ENCODE results near the gene VSIR. TPM values are rescaled to one million over a fixed set of nuclear protein-coding genes. Genes with fewer than 3 reads are reported as not detected.

VSIR gene
- total and polyA plus RNA-seq, 10 of the 15 experiments (the other 5 are each of a cell fraction or from before 2014, with no cell fraction given): 0.19 to 12.5 (median 6.7) TPM

DNA sequence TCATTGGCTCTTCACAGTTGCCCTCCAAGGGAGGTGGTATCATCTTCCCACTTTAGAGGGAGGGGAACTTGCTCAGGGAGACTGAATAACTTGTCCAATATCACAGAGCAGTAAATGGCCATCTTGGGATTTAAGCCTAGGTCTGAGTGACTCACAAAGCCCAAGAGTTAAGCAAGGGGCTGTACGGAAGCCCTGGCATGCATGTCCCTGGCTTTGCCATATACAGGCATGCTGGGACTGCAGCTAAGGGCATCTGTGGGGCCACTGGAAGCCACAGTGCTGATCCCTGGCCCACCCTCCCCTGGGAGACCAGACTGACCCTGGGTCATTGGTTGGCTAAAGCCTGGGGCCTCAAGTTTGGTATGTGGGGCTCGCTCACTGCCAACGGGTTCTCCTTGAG lies 3.1 kb downstream of the VSIR start:
- Histone ChIP-seq H4K20me1 (ENCODE audit: control insufficient read depth, insufficient read depth) (no peaks in the 10 kb centered on the region), H3K4me2 (ENCODE audit: control insufficient read depth, insufficient read depth) (peak overlapping the region; percentile 99; the same call in 1 of the 2 replicates), H3K9me3 (replicated peaks; ENCODE audit: control insufficient read depth, insufficient read depth, low read length) (no peaks in the 10 kb centered on the region), H3K27ac (ENCODE audit: control insufficient read depth, insufficient read depth) (peak overlapping the region; percentile 94), H3K4me1 (ENCODE audit: control insufficient read depth, insufficient read depth, low read length) (peaks cover 56% of the 10 kb centered on the region), H2AFZ (ENCODE audit: control insufficient read depth, low read depth, low read length) (no peak overlapping the region), H3K36me3 (ENCODE audit: control insufficient read depth in 2 of 2, insufficient read depth in 2 of 2, low read length in 1 of 2) (no peaks in the 10 kb centered on the region), H3K79me2 (ENCODE audit: control insufficient read depth, insufficient read depth, low read length) (peaks cover 23% of the 10 kb centered on the region), H3K27me3 (replicated peaks in 1 of 2; ENCODE audit: control insufficient read depth in 2 of 2, insufficient read depth in 2 of 2, low read length in 1 of 2) (no peaks in the 10 kb centered on the region), H3K4me3 (no peak overlapping the region), H3K9ac (ENCODE audit: control insufficient read depth, insufficient read depth, low read length) (0 out of 2 replicates have a peak overlapping the region, but pooled peaks have one; percentile 51)
- intact Hi-C loops (cut with micrococcal nuclease; ENCODE audit: unreplicated experiment): no loop called here
- no peak for DNase-seq (ENCODE audit: low read depth, low spot score)
- no peak for ATAC-seq
- FAIRE-seq: no peak
- no TSS peak for BruUV-seq (replicated peaks)
- ChIA-PET POLR2A (no interaction called here), RAD21 (ENCODE audit: unreplicated experiment) (interaction anchor here (4.0 kb wide), 1 partner anchor 75 kb away, joined by 53 read pairs; no protein-coding TSS in a partner anchor), CTCF (interaction anchor here (0.7 to 7.2 kb wide), 4 partner anchors 61 to 126 kb away, joined by 4 to 97 read pairs (median 6); no protein-coding TSS in a partner anchor), SMC1A (ENCODE audit: uncharacterized antibody, unreplicated experiment) (interaction anchor here (3.9 to 4.6 kb wide), 3 partner anchors 12 to 73 kb away, joined by 21 to 33 read pairs (median 31); no protein-coding TSS in a partner anchor)
- 98% methylated on average over 3 of the region's 3 CpGs for WGBS (ENCODE audit: insufficient coverage, insufficient replicate concordance, low lambda C conversion rate, missing lambda C conversion rate)
- in situ Hi-C loops (cut with MboI): no loop called here
- TF ChIP-seq SRF (IDR thresholded peaks at IDR 0.05; ENCODE audit: low read depth in 2 of 2, low read length in 2 of 2) (0 out of 4 replicates have a peak, but pooled peaks of 1 of the 2 experiments have one; percentile 23), CBFB (IDR thresholded peaks at IDR 0.05; ENCODE audit: low read depth) (no peak)

DNA sequence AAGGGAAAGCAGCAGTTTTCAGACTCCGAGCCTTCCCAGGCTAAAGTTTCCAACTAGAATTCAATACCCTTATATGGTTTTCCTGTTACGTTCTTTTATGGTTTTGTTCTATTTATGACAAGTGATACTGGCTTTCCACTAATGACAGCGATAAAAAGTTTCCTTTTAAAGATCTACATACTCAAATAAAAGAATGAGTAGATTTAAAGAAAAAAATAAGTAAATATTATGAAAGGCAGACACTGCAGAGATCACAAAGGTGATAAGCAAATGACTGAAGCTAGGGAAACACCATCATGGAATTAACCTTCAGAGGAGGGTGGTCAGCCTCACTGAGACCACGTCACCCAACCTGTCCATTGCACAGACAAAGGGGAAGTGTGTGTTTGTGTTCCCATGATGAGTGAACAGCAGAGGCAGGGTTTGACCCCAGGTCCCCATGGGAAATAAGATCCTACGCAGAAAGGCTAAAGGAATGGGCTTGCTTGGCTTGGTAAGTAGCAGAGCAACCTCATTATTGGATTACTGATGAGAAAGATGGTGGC lies 4.0 kb downstream of the VSIR start:
- ATAC-seq (peak; percentile 70), DNase-seq (ENCODE audit: low read depth, low spot score) (peak; percentile 80), FAIRE-seq (peak; percentile 84)
- Histone ChIP-seq H3K9me3 (replicated peaks; ENCODE audit: control insufficient read depth, insufficient read depth, low read length) (no peaks in the 10 kb centered on the region), H3K4me3 (peak overlapping the region; percentile 55), H4K20me1 (ENCODE audit: control insufficient read depth, insufficient read depth) (no peaks in the 10 kb centered on the region), H3K79me2 (ENCODE audit: control insufficient read depth, insufficient read depth, low read length) (peaks cover 23% of the 10 kb centered on the region), H2AFZ (ENCODE audit: control insufficient read depth, low read depth, low read length) (peak overlapping the region; percentile 66), H3K27ac (ENCODE audit: control insufficient read depth, insufficient read depth) (peak overlapping the region; percentile 94), H3K4me2 (ENCODE audit: control insufficient read depth, insufficient read depth) (peak overlapping the region; percentile 99), H3K27me3 (replicated peaks in 1 of 2; ENCODE audit: control insufficient read depth in 2 of 2, insufficient read depth in 2 of 2, low read length in 1 of 2) (no peaks in the 10 kb centered on the region), H3K36me3 (ENCODE audit: control insufficient read depth in 2 of 2, insufficient read depth in 2 of 2, low read length in 1 of 2) (no peaks in the 10 kb centered on the region), H3K9ac (ENCODE audit: control insufficient read depth, insufficient read depth, low read length) (peak overlapping the region; percentile 51), H3K4me1 (ENCODE audit: control insufficient read depth, insufficient read depth, low read length) (peaks cover 48% of the 10 kb centered on the region)
- CTCF ChIA-PET: interaction anchor here (0.7 to 7.2 kb wide), 13 partner anchors 10 to 450 kb away, joined by 3 to 97 read pairs (median 5); partner anchors contain the start of gene SLC29A3
- in situ Hi-C loops (cut with MboI) (no loop called here), intact Hi-C loops (cut with micrococcal nuclease; ENCODE audit: unreplicated experiment) (loop anchor here (1.0 to 2.0 kb wide), 3 partner anchors 21 to 75 kb away; no protein-coding TSS in a partner anchor)
- POLR2A ChIA-PET: interaction anchor here (0.5 to 1.9 kb wide), 10 partner anchors 8 to 239 kb away, joined by 3 to 7 read pairs (median 3); partner anchors contain the start of gene PSAP
- no TSS peak for BruUV-seq (replicated peaks)
- SMC1A ChIA-PET (ENCODE audit: uncharacterized antibody, unreplicated experiment): interaction anchor here (0.5 to 4.6 kb wide), 9 partner anchors 9 to 466 kb away, joined by 3 to 33 read pairs (median 7); no protein-coding TSS in a partner anchor
- WGBS (ENCODE audit: insufficient coverage, insufficient replicate concordance, low lambda C conversion rate, missing lambda C conversion rate): 5% methylated on average over 5 of the region's 5 CpGs
- RAD21 ChIA-PET (ENCODE audit: unreplicated experiment): interaction anchor here (0.7 to 4.0 kb wide), 9 partner anchors 21 to 279 kb away, joined by 3 to 53 read pairs (median 4); no protein-coding TSS in a partner anchor
- TF ChIP-seq ZNF384 (IDR thresholded peaks at IDR 0.05; ENCODE audit: borderline replicate concordance, low read depth, low read length) (no peak; the same call in 1 of the 2 replicates), CREB1 (IDR thresholded peaks at IDR 0.05; ENCODE audit: low read depth) (peak; percentile 76), TAF1 (IDR thresholded peaks at IDR 0.05; ENCODE audit: borderline replicate concordance, low read depth, low read length) (0 out of 2 replicates have a peak, but pooled peaks have one; percentile 27)
- TF ChIP-seq, protein P1, sequence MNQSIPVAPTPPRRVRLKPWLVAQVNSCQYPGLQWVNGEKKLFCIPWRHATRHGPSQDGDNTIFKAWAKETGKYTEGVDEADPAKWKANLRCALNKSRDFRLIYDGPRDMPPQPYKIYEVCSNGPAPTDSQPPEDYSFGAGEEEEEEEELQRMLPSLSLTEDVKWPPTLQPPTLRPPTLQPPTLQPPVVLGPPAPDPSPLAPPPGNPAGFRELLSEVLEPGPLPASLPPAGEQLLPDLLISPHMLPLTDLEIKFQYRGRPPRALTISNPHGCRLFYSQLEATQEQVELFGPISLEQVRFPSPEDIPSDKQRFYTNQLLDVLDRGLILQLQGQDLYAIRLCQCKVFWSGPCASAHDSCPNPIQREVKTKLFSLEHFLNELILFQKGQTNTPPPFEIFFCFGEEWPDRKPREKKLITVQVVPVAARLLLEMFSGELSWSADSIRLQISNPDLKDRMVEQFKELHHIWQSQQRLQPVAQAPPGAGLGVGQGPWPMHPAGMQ (IDR thresholded peaks at IDR 0.05; ENCODE audit: borderline replicate concordance): no peak
- TF ChIP-seq, protein P2, sequence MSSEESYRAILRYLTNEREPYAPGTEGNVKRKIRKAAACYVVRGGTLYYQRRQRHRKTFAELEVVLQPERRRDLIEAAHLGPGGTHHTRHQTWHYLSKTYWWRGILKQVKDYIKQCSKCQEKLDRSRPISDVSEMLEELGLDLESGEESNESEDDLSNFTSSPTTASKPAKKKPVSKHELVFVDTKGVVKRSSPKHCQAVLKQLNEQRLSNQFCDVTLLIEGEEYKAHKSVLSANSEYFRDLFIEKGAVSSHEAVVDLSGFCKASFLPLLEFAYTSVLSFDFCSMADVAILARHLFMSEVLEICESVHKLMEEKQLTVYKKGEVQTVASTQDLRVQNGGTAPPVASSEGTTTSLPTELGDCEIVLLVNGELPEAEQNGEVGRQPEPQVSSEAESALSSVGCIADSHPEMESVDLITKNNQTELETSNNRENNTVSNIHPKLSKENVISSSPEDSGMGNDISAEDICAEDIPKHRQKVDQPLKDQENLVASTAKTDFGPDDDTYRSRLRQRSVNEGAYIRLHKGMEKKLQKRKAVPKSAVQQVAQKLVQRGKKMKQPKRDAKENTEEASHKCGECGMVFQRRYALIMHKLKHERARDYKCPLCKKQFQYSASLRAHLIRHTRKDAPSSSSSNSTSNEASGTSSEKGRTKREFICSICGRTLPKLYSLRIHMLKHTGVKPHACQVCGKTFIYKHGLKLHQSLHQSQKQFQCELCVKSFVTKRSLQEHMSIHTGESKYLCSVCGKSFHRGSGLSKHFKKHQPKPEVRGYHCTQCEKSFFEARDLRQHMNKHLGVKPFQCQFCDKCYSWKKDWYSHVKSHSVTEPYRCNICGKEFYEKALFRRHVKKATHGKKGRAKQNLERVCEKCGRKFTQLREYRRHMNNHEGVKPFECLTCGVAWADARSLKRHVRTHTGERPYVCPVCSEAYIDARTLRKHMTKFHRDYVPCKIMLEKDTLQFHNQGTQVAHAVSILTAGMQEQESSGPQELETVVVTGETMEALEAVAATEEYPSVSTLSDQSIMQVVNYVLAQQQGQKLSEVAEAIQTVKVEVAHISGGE (CRISPR knock-in tag; IDR thresholded peaks at IDR 0.05): no peak
- TF ChIP-seq, protein P3, sequence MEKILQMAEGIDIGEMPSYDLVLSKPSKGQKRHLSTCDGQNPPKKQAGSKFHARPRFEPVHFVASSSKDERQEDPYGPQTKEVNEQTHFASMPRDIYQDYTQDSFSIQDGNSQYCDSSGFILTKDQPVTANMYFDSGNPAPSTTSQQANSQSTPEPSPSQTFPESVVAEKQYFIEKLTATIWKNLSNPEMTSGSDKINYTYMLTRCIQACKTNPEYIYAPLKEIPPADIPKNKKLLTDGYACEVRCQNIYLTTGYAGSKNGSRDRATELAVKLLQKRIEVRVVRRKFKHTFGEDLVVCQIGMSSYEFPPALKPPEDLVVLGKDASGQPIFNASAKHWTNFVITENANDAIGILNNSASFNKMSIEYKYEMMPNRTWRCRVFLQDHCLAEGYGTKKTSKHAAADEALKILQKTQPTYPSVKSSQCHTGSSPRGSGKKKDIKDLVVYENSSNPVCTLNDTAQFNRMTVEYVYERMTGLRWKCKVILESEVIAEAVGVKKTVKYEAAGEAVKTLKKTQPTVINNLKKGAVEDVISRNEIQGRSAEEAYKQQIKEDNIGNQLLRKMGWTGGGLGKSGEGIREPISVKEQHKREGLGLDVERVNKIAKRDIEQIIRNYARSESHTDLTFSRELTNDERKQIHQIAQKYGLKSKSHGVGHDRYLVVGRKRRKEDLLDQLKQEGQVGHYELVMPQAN (conservative IDR thresholded peaks at IDR 0.05): no peak
